WTC11 (cell line): ENCODE measurements around the gene FARSA. TPM values are rescaled to one million over a fixed set of nuclear protein-coding genes. Genes with fewer than 3 reads are reported as not detected.

Experiments used
- ATAC-seq: fragments of 200-7000 bp; cut with Tn5 transposase; 2 replicates; pipeline ENCODE4 v1.10.0; 2021; ENCODE audit warnings: mild to moderate bottlenecking, moderate library complexity
- Bru-seq: library from RNA; stranded (reverse); fragments of 400-500 nt; gene quantifications from one replicate; lab custom pipeline; 2021; lab: Mats Ljungman, UMichigan
- CTCF ChIA-PET: fragments of 300-600 bp; sonication (Branson Sonifier 250); formaldehyde crosslinking; loops from one replicate; lab custom pipeline; 2021; ENCODE audit warnings: antibody characterized with exemption; lab: Charles Lee
- POLR2A ChIA-PET: fragments of 350-600 bp; sonication (Branson Sonifier 250); formaldehyde crosslinking; loops from one replicate; lab custom pipeline; 2021; ENCODE audit warnings: antibody characterized with exemption; lab: Charles Lee
- DNase-seq: peaks from one replicate; pipeline ENCODE4 v3.0.0; 2021; ENCODE audit warnings: low spot score
- H3K27ac Mint-ChIP-seq: 2 replicates; pipeline ENCODE4 v1.8.0; 2021; ENCODE audit warnings: mixed read lengths
- H3K27me3 Mint-ChIP-seq: 2 replicates; pipeline ENCODE4 v1.8.0; 2021; ENCODE audit warnings: low read depth, mild to moderate bottlenecking, moderate library complexity, mixed read lengths
- H3K36me3 Mint-ChIP-seq: 2 replicates; pipeline ENCODE4 v1.8.0; 2021; ENCODE audit warnings: mixed read lengths
- H3K4me1 Mint-ChIP-seq: 2 replicates; pipeline ENCODE4 v1.8.0; 2022; ENCODE audit warnings: mixed read lengths
- H3K4me3 Mint-ChIP-seq: 2 replicates; pipeline ENCODE4 v1.8.0; 2021; ENCODE audit warnings: mild to moderate bottlenecking, moderate library complexity, mixed read lengths
- H3K9me3 Mint-ChIP-seq: 2 replicates; pipeline ENCODE4 v1.8.0; 2021; ENCODE audit warnings: mixed read lengths
- ARID4B ChIP-seq: sonication (generic); formaldehyde crosslinking; IDR thresholded peaks from 2 replicates; pipeline ENCODE4 v1.8.0; 2023; ENCODE audit warnings: missing genetic modification reagents, mild to moderate bottlenecking, borderline replicate concordance
- EMX1 ChIP-seq: fragments of 250-450 bp; sonication (Bioruptor Pico); IDR thresholded peaks from 2 replicates; pipeline ENCODE4 v1.8.0; 2021; ENCODE audit warnings: mild to moderate bottlenecking
- ETV6 ChIP-seq: sonication (generic); formaldehyde crosslinking; IDR thresholded peaks from 2 replicates; pipeline ENCODE4 v1.8.1; 2022; ENCODE audit warnings: mild to moderate bottlenecking, missing genetic modification reagents
- FOXK1 ChIP-seq: sonication (generic); formaldehyde crosslinking; IDR thresholded peaks from 2 replicates; pipeline ENCODE4 v1.8.0; 2022; ENCODE audit warnings: mild to moderate bottlenecking, moderate library complexity, missing genetic modification reagents
- FOXP1 ChIP-seq: sonication (generic); formaldehyde crosslinking; IDR thresholded peaks from 2 replicates; pipeline ENCODE4 v1.8.0; 2022; ENCODE audit warnings: missing genetic modification reagents, mild to moderate bottlenecking, moderate library complexity, borderline replicate concordance
- FOXP4 ChIP-seq: sonication (generic); formaldehyde crosslinking; IDR thresholded peaks from 2 replicates; pipeline ENCODE4 v1.8.0; 2022; ENCODE audit warnings: mild to moderate bottlenecking, missing genetic modification reagents
- GABPB1 ChIP-seq: sonication (generic); formaldehyde crosslinking; IDR thresholded peaks from 2 replicates; pipeline ENCODE4 v1.8.1; 2023; ENCODE audit warnings: mild to moderate bottlenecking, missing genetic modification reagents
- HMGXB4 ChIP-seq: sonication (generic); formaldehyde crosslinking; IDR thresholded peaks from 2 replicates; pipeline ENCODE4 v1.8.1; 2023; ENCODE audit warnings: mild to moderate bottlenecking, moderate library complexity, missing genetic modification reagents
- IRF1 ChIP-seq: sonication (generic); formaldehyde crosslinking; IDR thresholded peaks from 2 replicates; pipeline ENCODE4 v1.8.0; 2023; ENCODE audit warnings: missing genetic modification reagents
- KAT7 ChIP-seq: sonication (generic); formaldehyde crosslinking; IDR thresholded peaks from 2 replicates; pipeline ENCODE4 v1.8.1; 2023; ENCODE audit warnings: missing genetic modification reagents, mild to moderate bottlenecking, borderline replicate concordance
- MAX ChIP-seq: sonication (generic); formaldehyde crosslinking; IDR thresholded peaks from 2 replicates; pipeline ENCODE4 v1.8.0; 2022; ENCODE audit warnings: mild to moderate bottlenecking, missing genetic modification reagents
- MYBL2 ChIP-seq: sonication (generic); formaldehyde crosslinking; IDR thresholded peaks from 2 replicates; pipeline ENCODE4 v1.8.1; 2023; ENCODE audit warnings: mild to moderate bottlenecking, moderate library complexity, missing genetic modification reagents
- NFE2L1 ChIP-seq: sonication (generic); formaldehyde crosslinking; IDR thresholded peaks from 2 replicates; pipeline ENCODE4 v1.8.1; 2023; ENCODE audit warnings: missing genetic modification reagents
- PREB ChIP-seq: sonication (generic); formaldehyde crosslinking; IDR thresholded peaks from 2 replicates; pipeline ENCODE4 v1.8.1; 2022; ENCODE audit warnings: mild to moderate bottlenecking, missing genetic modification reagents, moderate library complexity, borderline replicate concordance
- RELA ChIP-seq: sonication (generic); formaldehyde crosslinking; IDR thresholded peaks from 2 replicates; pipeline ENCODE4 v1.8.1; 2022; ENCODE audit warnings: missing genetic modification reagents, mild to moderate bottlenecking, borderline replicate concordance
- RORB ChIP-seq: fragments of 250-450 bp; sonication (Bioruptor Pico); IDR thresholded peaks from 2 replicates; pipeline ENCODE4 v1.9.0; 2021; ENCODE audit warnings: mild to moderate bottlenecking
- SP1 ChIP-seq: sonication (generic); formaldehyde crosslinking; conservative IDR thresholded peaks from 2 replicates; pipeline ENCODE4 v1.8.1; 2022; ENCODE audit warnings: missing genetic modification reagents
- TEAD1 ChIP-seq: sonication (generic); formaldehyde crosslinking; IDR thresholded peaks from 2 replicates; pipeline ENCODE4 v1.8.0; 2022; ENCODE audit warnings: mild to moderate bottlenecking, missing genetic modification reagents
- USF1 ChIP-seq: sonication (generic); formaldehyde crosslinking; IDR thresholded peaks from 2 replicates; pipeline ENCODE4 v1.8.0; 2022; ENCODE audit warnings: mild to moderate bottlenecking, missing genetic modification reagents
- USF2 ChIP-seq: sonication (generic); formaldehyde crosslinking; IDR thresholded peaks from 2 replicates; pipeline ENCODE4 v1.8.1; 2023; ENCODE audit warnings: mild to moderate bottlenecking, missing genetic modification reagents, moderate library complexity
- ZNF232 ChIP-seq: sonication (generic); formaldehyde crosslinking; IDR thresholded peaks from 2 replicates; pipeline ENCODE4 v1.8.0; 2022; ENCODE audit warnings: mild to moderate bottlenecking, missing genetic modification reagents
- ZNF263 ChIP-seq: sonication (generic); formaldehyde crosslinking; IDR thresholded peaks from 2 replicates; pipeline ENCODE4 v1.8.1; 2022; ENCODE audit warnings: low read depth, mild to moderate bottlenecking, moderate library complexity, missing genetic modification reagents
- long read RNA-seq, 3 experiments: library from RNA in 1 of 3; library from capped mRNA in 1 of 3; library from polyadenylated mRNA in 1 of 3; unstranded in 2 of 3; stranded (forward) in 1 of 3; transcript quantifications; one replicate each; pipeline ENCODE4 v2.0.0, GENCODE V29; 2021
- total RNA-seq: library from RNA; stranded (reverse); gene quantifications from 3 replicates; pipeline ENCODE4 v1.2.3, GENCODE V29; 2021

The FARSA gene
- total RNA-seq (103 to 108 TPM (median 106 TPM) in 3 replicates), Bru-seq, nascent RNA (percentile 74 among the genes with signal in this experiment)
- long read RNA-seq, experiment 1, transcript FARSA-201 (13 exons, 1,814 nt): major isoform, 648 of 715 reads
- long read RNA-seq, experiment 1, partial matches to known transcripts: 23 of 715 reads
- long read RNA-seq, experiment 1, other reads (novel, unspliced or antisense): 43 of 715 reads
- long read RNA-seq, experiment 2, transcript FARSA-201 (13 exons, 1,814 nt): major isoform, 48 of 122 reads
- long read RNA-seq, experiment 2, partial matches to known transcripts: 55 of 122 reads
- long read RNA-seq, experiment 2, other reads (novel, unspliced or antisense): 17 of 122 reads
- long read RNA-seq, experiment 3, transcript FARSA-201 (13 exons, 1,814 nt): major isoform, 346 of 391 reads
- long read RNA-seq, experiment 3, partial matches to known transcripts: 19 of 391 reads
- long read RNA-seq, experiment 3, other reads (novel, unspliced or antisense): 26 of 391 reads

- H3K9me3 Mint-ChIP-seq: no peaks in the 10 kb centered on the region
- peak within 1 kb of the TSS; percentile 99 for H3K4me3 Mint-ChIP-seq
- H3K36me3 Mint-ChIP-seq: peaks cover 25% of the 10 kb centered on the region
- ChIA-PET POLR2A (interaction anchor here (0.7 to 2.1 kb wide), 5 partner anchors 13 to 49 kb away, joined by 3 to 12 read pairs (median 3); partner anchors contain the start of gene GCDH), CTCF (interaction anchor here (0.6 to 2.7 kb wide), 5 partner anchors 32 to 86 kb away, joined by 3 to 20 read pairs (median 4); no protein-coding TSS in a partner anchor)
- peak within 1 kb of the TSS; percentile 89 for H3K27ac Mint-ChIP-seq
- DNase-seq (peak; percentile 87), ATAC-seq (peak; percentile 55)
- peaks cover 28% of the 10 kb centered on the region for H3K4me1 Mint-ChIP-seq
- no peaks in the 10 kb centered on the region for H3K27me3 Mint-ChIP-seq
- peak; percentile 69 for TF ChIP-seq SP1 (CRISPR knock-in tag)
- TF ChIP-seq EMX1 (CRISPR knock-in tag): no peak
- peak; percentile 64; the same call in 1 of the 2 replicates for TF ChIP-seq ARID4B (CRISPR knock-in tag)
- TF ChIP-seq USF1 (CRISPR knock-in tag): peak; percentile 79
- no peak for TF ChIP-seq RORB
- no peak for TF ChIP-seq ZNF232
- peak; percentile 22; the same call in 1 of the 2 replicates for TF ChIP-seq FOXP4 (CRISPR knock-in tag)
- TF ChIP-seq HMGXB4 (CRISPR knock-in tag): 0 out of 2 replicates have a peak, but pooled peaks have one; percentile 48
- peak; percentile 55; the same call in 1 of the 2 replicates for TF ChIP-seq MYBL2
- TF ChIP-seq ZNF263 (CRISPR knock-in tag): no peak
- peak; percentile 71 for TF ChIP-seq GABPB1
- TF ChIP-seq ETV6 (CRISPR knock-in tag): 0 out of 2 replicates have a peak, but pooled peaks have one; percentile 32
- peak; percentile 34 for TF ChIP-seq TEAD1
- peak; percentile 76 for TF ChIP-seq USF2
- TF ChIP-seq FOXP1: peak; percentile 51; the same call in 1 of the 2 replicates
- TF ChIP-seq PREB (CRISPR knock-in tag): 0 out of 2 replicates have a peak, but pooled peaks have one; percentile 24
- TF ChIP-seq RELA (CRISPR knock-in tag): 0 out of 2 replicates have a peak, but pooled peaks have one; percentile 86
- no peak for TF ChIP-seq IRF1 (CRISPR knock-in tag)
- peak; percentile 82 for TF ChIP-seq FOXK1 (CRISPR knock-in tag)
- peak; percentile 81; the same call in 1 of the 2 replicates for TF ChIP-seq KAT7 (CRISPR knock-in tag)
- peak; percentile 90 for TF ChIP-seq MAX (CRISPR knock-in tag)
- 0 out of 2 replicates have a peak, but pooled peaks have one; percentile 45 for TF ChIP-seq NFE2L1 (CRISPR knock-in tag)
Observed at GRCh38 chr19:12933287-12934072, at the start of gene FARSA. FARSA (minus strand) TSS chr19:12933711; CDS start chr19:12933696, 15 bp downstream.
